Endothelial cell of umbilical vein (primary cell): ENCODE data around the gene ODAD3. TPM values are rescaled to one million over a fixed set of nuclear protein-coding genes. Genes with fewer than 3 reads are reported as not detected.
"Not testable (repeated sequence)": the region's sequence is repeated elsewhere in the genome, so short reads cannot be mapped to it uniquely, and the experiment has no call there.

Source experiments
- BruUV-seq: library from RNA; stranded (reverse); fragments of 400-500 nt; replicated peaks from 2 replicates; lab custom pipeline; 2021; lab: Mats Ljungman, UMichigan
- CTCF ChIA-PET: fragments of 300-600, 350-600 bp; sonication (Branson Sonifier 250); formaldehyde crosslinking; loops from one replicate; lab custom pipeline; 2021; ENCODE audit warnings: antibody characterized with exemption, inconsistent platforms; lab: Charles Lee
- POLR2A ChIA-PET: fragments of 300-600, 350-600 bp; sonication (Branson Sonifier 250); formaldehyde crosslinking; loops from one replicate; lab custom pipeline; 2021; ENCODE audit warnings: antibody characterized with exemption, inconsistent platforms; lab: Charles Lee
- DNase-seq: peaks from one replicate; pipeline ENCODE4 v3.0.0-alpha.2; 2011; ENCODE audit warnings: low read depth, low spot score
- FAIRE-seq: peaks from 2 replicates; lab custom pipeline; 2011; peaks lifted over from hg19 to GRCh38; lab: Jason Lieb, UNC
- H2AFZ ChIP-seq: 2 replicates; pipeline ENCODE4 v1.6.0; 2012; ENCODE audit warnings: low read depth, low read length, control low read depth, inconsistent platforms
- H3K27ac ChIP-seq: 2 replicates; pipeline ENCODE4 v1.5.1; 2011; ENCODE audit warnings: low read depth, mild to moderate bottlenecking, control low read depth, low read length, moderate library complexity; ENCODE audit not compliant: insufficient read depth
- H3K27me3 ChIP-seq, 2 experiments: 2 replicates each; pipeline versions ENCODE4 v1.6.0 to v1.6.1; 2011; ENCODE audit warnings: low read length in 2 of 2, mixed read lengths in 1 of 2; ENCODE audit not compliant: control insufficient read depth in 2 of 2, insufficient read depth in 2 of 2
- H3K36me3 ChIP-seq, 2 experiments: 2 replicates in 1 of 2; 3 replicates in 1 of 2; pipeline ENCODE4 v1.5.1; 2011; ENCODE audit warnings: low read length in 2 of 2, mild to moderate bottlenecking in 1 of 2, moderate library complexity in 1 of 2; ENCODE audit not compliant: control insufficient read depth in 2 of 2, insufficient read depth in 2 of 2; ENCODE audit errors: extremely low read depth in 1 of 2
- H3K4me1 ChIP-seq: 3 replicates; pipeline ENCODE4 v1.5.1; 2011; ENCODE audit warnings: mild to moderate bottlenecking, low read length; ENCODE audit not compliant: control insufficient read depth, insufficient read depth; ENCODE audit errors: extremely low read depth
- H3K4me2 ChIP-seq: 2 replicates; pipeline ENCODE4 v1.6.1; 2011; ENCODE audit warnings: low read length, control low read depth, mixed read lengths; ENCODE audit not compliant: insufficient read depth
- H3K4me3 ChIP-seq, 3 experiments: fragments of 200-600 bp in 1 of 3; sonication (generic), shearing (Covaris generic) in 1 of 3; replicated peaks in 1 of 3; 2 replicates each; pipeline ENCODE4 v1.5.1; 2011 to 2016; ENCODE audit warnings: control low read depth in 3 of 3, low read length in 3 of 3, mild to moderate bottlenecking in 2 of 3, inconsistent platforms in 1 of 3, low read depth in 1 of 3, moderate library complexity in 1 of 3; ENCODE audit not compliant: insufficient read depth in 1 of 3
- H3K79me2 ChIP-seq: 2 replicates; pipeline ENCODE4 v1.6.0; 2012; ENCODE audit warnings: low read length, inconsistent platforms; ENCODE audit not compliant: control insufficient read depth, insufficient read depth
- H3K9ac ChIP-seq: replicated peaks from 2 replicates; pipeline ENCODE3; 2011; ENCODE audit warnings: low read length, control low read depth; ENCODE audit not compliant: insufficient read depth; ENCODE audit errors: extremely low read depth
- H3K9me1 ChIP-seq: replicated peaks from 3 replicates; pipeline ENCODE4 v1.6.0; 2011; ENCODE audit warnings: mild to moderate bottlenecking, low read length; ENCODE audit not compliant: control insufficient read depth, insufficient read depth; ENCODE audit errors: extremely low read depth
- H3K9me3 ChIP-seq: replicated peaks from 2 replicates; pipeline ENCODE4 v1.5.1; 2012; ENCODE audit warnings: low read length, inconsistent platforms; ENCODE audit not compliant: control insufficient read depth, insufficient read depth
- H4K20me1 ChIP-seq: replicated peaks from 2 replicates; pipeline ENCODE3; 2011; ENCODE audit warnings: mild to moderate bottlenecking, low read length; ENCODE audit not compliant: control insufficient read depth, insufficient read depth; ENCODE audit errors: extremely low read depth
- EZH2 ChIP-seq: IDR thresholded peaks from 2 replicates; pipeline ENCODE4 v1.6.1; 2012; ENCODE audit warnings: borderline replicate concordance, low read depth, mild to moderate bottlenecking, moderate library complexity, low read length, inconsistent platforms; ENCODE audit not compliant: severe bottlenecking
- FOS ChIP-seq: IDR thresholded peaks from 2 replicates; pipeline ENCODE4 v1.6.1; 2011; ENCODE audit warnings: mild to moderate bottlenecking, low read length, moderate library complexity, borderline replicate concordance; ENCODE audit not compliant: insufficient read depth
- GATA2 ChIP-seq: IDR thresholded peaks from 2 replicates; pipeline ENCODE4 v1.7.0; 2011; ENCODE audit warnings: low read depth, mild to moderate bottlenecking, moderate library complexity, mixed read lengths, low read length; ENCODE audit not compliant: insufficient read length, insufficient read depth
- JUN ChIP-seq: IDR thresholded peaks from 2 replicates; pipeline ENCODE4 v1.6.1; 2011; ENCODE audit warnings: borderline replicate concordance, low read depth; ENCODE audit not compliant: insufficient read length, insufficient read depth
- MYC ChIP-seq: IDR thresholded peaks from one replicate; pipeline ENCODE4 v1.6.1; 2011; ENCODE audit warnings: mild to moderate bottlenecking, low read depth, low read length
- POLR2A ChIP-seq: IDR thresholded peaks from 2 replicates; pipeline ENCODE4 v1.6.1; 2012; ENCODE audit warnings: low read depth, mild to moderate bottlenecking, control low read depth, low read length
- POLR2AphosphoS5 ChIP-seq: IDR thresholded peaks from 2 replicates; pipeline ENCODE4 v1.6.1; 2012; ENCODE audit warnings: low read depth, mild to moderate bottlenecking, control low read depth, low read length, moderate library complexity; ENCODE audit not compliant: insufficient read depth
- dilution Hi-C: fragments of 300-500 bp; cut with MboI; formaldehyde crosslinking; loops from one replicate; pipeline ENCODE4 v1.15.0; 2019; ENCODE audit warnings: low sequenced_read_pairs; ENCODE audit not compliant: extremely low pct_ligation_motif_present
- intact Hi-C: fragments of 100-400 bp; cut with micrococcal nuclease; formaldehyde crosslinking; loops from one replicate; pipeline ENCODE4 v1.10.0; 2022
- polyA plus RNA-seq, 4 experiments: library from polyadenylated mRNA; depleted of rRNA in 3 of 4; stranded (reverse) in 3 of 4; unstranded in 1 of 4; fragments of >200 nt; gene quantifications; 2 replicates each; pipeline versions ENCODE4 v1.2.1 to v1.2.3, GENCODE V29; 2011 to 2012; ENCODE audit warnings: missing spikeins in 1 of 4
- total RNA-seq: library from RNA; stranded (reverse); gene quantifications from 2 replicates; pipeline ENCODE4 v1.2.3, GENCODE V29; 2021
- TF ChIP-seq, protein P1 (sequence below), 2 donors: IDR thresholded peaks; 1 replicate in 1 of 2; 2 replicates in 1 of 2; pipeline ENCODE4 v1.5.1; 2011; ENCODE audit warnings: low read length in 2 of 2, mild to moderate bottlenecking in 2 of 2, moderate library complexity in 2 of 2, control low read depth in 1 of 2, inconsistent platforms in 1 of 2, low read depth in 1 of 2; ENCODE audit not compliant: insufficient read depth in 1 of 2; ENCODE audit errors: extremely low read depth in 1 of 2
- TF ChIP-seq, protein P2 (sequence below): IDR thresholded peaks from 2 replicates; pipeline ENCODE4 v1.6.1; 2011; ENCODE audit not compliant: insufficient read depth, insufficient read length

ODAD3 gene
- total and polyA plus RNA-seq, 2 donors (not counting 3 experiments of a cell fraction or from before 2014, with no cell fraction given), result 0.14 to 0.97 TPM

- H3K9me1 ChIP-seq, result no peaks in the 10 kb centered on the region
- no peak overlapping the region for H3K4me3 ChIP-seq
- H3K27ac ChIP-seq, result no peak overlapping the region
- H3K36me3 ChIP-seq, result no peaks in the 10 kb centered on the region
- DNase-seq, result no peak
- H2AFZ ChIP-seq, result no peak overlapping the region
- BruUV-seq, result no TSS peak
- CTCF ChIA-PET, result no interaction called here
- dilution Hi-C loops (no loop called here), intact Hi-C loops (no loop called here)
- no peak overlapping the region for H3K9ac ChIP-seq
- no peak for FAIRE-seq
- no peaks in the 10 kb centered on the region for H3K79me2 ChIP-seq
- H3K27me3 ChIP-seq, result no peaks in the 10 kb centered on the region
- POLR2A ChIA-PET, result no interaction called here
- no peak for TF ChIP-seq GATA2
- no peak for TF ChIP-seq EZH2
- TF ChIP-seq FOS, result no peak
- TF ChIP-seq, protein P1, sequence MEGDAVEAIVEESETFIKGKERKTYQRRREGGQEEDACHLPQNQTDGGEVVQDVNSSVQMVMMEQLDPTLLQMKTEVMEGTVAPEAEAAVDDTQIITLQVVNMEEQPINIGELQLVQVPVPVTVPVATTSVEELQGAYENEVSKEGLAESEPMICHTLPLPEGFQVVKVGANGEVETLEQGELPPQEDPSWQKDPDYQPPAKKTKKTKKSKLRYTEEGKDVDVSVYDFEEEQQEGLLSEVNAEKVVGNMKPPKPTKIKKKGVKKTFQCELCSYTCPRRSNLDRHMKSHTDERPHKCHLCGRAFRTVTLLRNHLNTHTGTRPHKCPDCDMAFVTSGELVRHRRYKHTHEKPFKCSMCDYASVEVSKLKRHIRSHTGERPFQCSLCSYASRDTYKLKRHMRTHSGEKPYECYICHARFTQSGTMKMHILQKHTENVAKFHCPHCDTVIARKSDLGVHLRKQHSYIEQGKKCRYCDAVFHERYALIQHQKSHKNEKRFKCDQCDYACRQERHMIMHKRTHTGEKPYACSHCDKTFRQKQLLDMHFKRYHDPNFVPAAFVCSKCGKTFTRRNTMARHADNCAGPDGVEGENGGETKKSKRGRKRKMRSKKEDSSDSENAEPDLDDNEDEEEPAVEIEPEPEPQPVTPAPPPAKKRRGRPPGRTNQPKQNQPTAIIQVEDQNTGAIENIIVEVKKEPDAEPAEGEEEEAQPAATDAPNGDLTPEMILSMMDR (IDR thresholded peaks at IDR 0.05; ENCODE audit: extremely low read depth in 1 of 2, insufficient read depth in 1 of 2, low read depth in 1 of 2, low read length in 2 of 2), result no peak
- TF ChIP-seq, protein P2, sequence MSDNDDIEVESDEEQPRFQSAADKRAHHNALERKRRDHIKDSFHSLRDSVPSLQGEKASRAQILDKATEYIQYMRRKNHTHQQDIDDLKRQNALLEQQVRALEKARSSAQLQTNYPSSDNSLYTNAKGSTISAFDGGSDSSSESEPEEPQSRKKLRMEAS, result no peak
- TF ChIP-seq POLR2A, result no peak
- TF ChIP-seq JUN, result no peak
- TF ChIP-seq MYC, result no peak
- no peak for TF ChIP-seq POLR2AphosphoS5
- no peaks in the 10 kb centered on the region for H3K9me3 ChIP-seq
- H4K20me1 ChIP-seq, result no peaks in the 10 kb centered on the region
- H3K4me1 ChIP-seq, result no peaks in the 10 kb centered on the region
- H3K4me2 ChIP-seq, result no peak overlapping the region
Measured at GRCh38 chr19:11456659-11457058, 21.7 kb upstream of the ODAD3 start.

GRCh38 chr19:11455233-11455554 lies 20.3 kb upstream of the ODAD3 start:
- dilution Hi-C loops, H3K4me3 ChIP-seq, H3K9me3 ChIP-seq, intact Hi-C loops, H3K27ac ChIP-seq, H3K79me2 ChIP-seq, H3K9ac ChIP-seq, H3K4me2 ChIP-seq, H3K27me3 ChIP-seq, BruUV-seq, DNase-seq, POLR2A ChIA-PET, H3K4me1 ChIP-seq, H2AFZ ChIP-seq, FAIRE-seq, H4K20me1 ChIP-seq, H3K9me1 ChIP-seq, H3K36me3 ChIP-seq: not testable (repeated sequence)
- CTCF ChIA-PET, result interaction anchor here (0.7 to 1.3 kb wide), 2 partner anchors 27 to 161 kb away, joined by 3 to 5 read pairs; no protein-coding TSS in a partner anchor
